Lower lobe of right lung (tissue), 2 donors: ENCODE results near the gene GAS7. TPM values are rescaled to one million over a fixed set of nuclear protein-coding genes. Genes with fewer than 3 reads are reported as not detected.
A peak's percentile ranks its signal among the peaks of the same experiment; 100 is the strongest.

Source experiments
- ATAC-seq, 2 donors: fragments of 200-7000 bp; cut with Tn5 transposase; one replicate each; pipeline ENCODE4 v1.9.1; 2020 to 2022; ENCODE audit warnings: mild to moderate bottlenecking in 2 of 2, moderate library complexity in 2 of 2
- DNase-seq: peaks from one replicate; pipeline ENCODE4 v3.0.0-alpha.2; 2020
- H3K27ac ChIP-seq: fragments of 200-600 bp; one replicate; pipeline ENCODE4 v1.8.0; 2022
- H3K27me3 ChIP-seq: fragments of 200-600 bp; one replicate; pipeline ENCODE4 v1.8.0; 2022; ENCODE audit warnings: low read depth
- H3K36me3 ChIP-seq: fragments of 200-600 bp; one replicate; pipeline ENCODE4 v1.8.0; 2022; ENCODE audit warnings: mild to moderate bottlenecking
- H3K4me1 ChIP-seq: fragments of 200-600 bp; one replicate; pipeline ENCODE4 v1.8.0; 2022
- H3K4me3 ChIP-seq: fragments of 200-600 bp; one replicate; pipeline ENCODE4 v1.8.0; 2022; ENCODE audit warnings: mild to moderate bottlenecking
- H3K9me3 ChIP-seq: fragments of 200-600 bp; one replicate; pipeline ENCODE4 v1.8.0; 2022
- CTCF ChIP-seq: fragments of 200-600 bp; IDR thresholded peaks from one replicate; pipeline ENCODE4 v1.8.0; 2022; ENCODE audit warnings: antibody characterized with exemption, mild to moderate bottlenecking
- intact Hi-C: fragments of 100-400 bp; cut with DNase I; formaldehyde crosslinking; loops from one replicate; pipeline ENCODE4 v1.11.0; 2022
- total RNA-seq: library from RNA; stranded (reverse); fragmentation: NEBNext Ultra II Directional; extraction: Animal tissue kit (Norgen Biotek cat#: 25700); gene quantifications from one replicate; pipeline ENCODE4 v1.2.1, GENCODE V29; 2021
- donor health status: DM: no; HTN: yes; CAD: no; lungs with severe emphysema.

Gene GAS7
- total RNA-seq, 1 donor from 2014 or later = 54.1 TPM

GRCh38 chr17:9912121-9913099 lies 286.0 kb downstream of the GAS7 start:
- no peak for DNase-seq
- Histone ChIP-seq H3K4me3 (no peak overlapping the region), H3K9me3 (no peaks in the 10 kb centered on the region), H3K27ac (no peak overlapping the region), H3K4me1 (no peaks in the 10 kb centered on the region), H3K36me3 (peaks cover 30% of the 10 kb centered on the region), H3K27me3 (no peaks in the 10 kb centered on the region)
- intact Hi-C loops = no loop called here
- no peak for ATAC-seq
- TF ChIP-seq CTCF = no peak

- no peak for ATAC-seq
- H3K36me3 ChIP-seq = peaks cover 17% of the 10 kb centered on the region
- no peaks in the 10 kb centered on the region for H3K4me1 ChIP-seq
- intact Hi-C loops = no loop called here
- H3K27ac ChIP-seq = no peak overlapping the region
- H3K9me3 ChIP-seq = no peaks in the 10 kb centered on the region
- no peak for DNase-seq
- H3K4me3 ChIP-seq = no peak overlapping the region
- TF ChIP-seq CTCF = no peak
- no peaks in the 10 kb centered on the region for H3K27me3 ChIP-seq
These were observed 287.3 kb downstream of the GAS7 start for GRCh38 chr17:9911089-9911488.

- intact Hi-C loops = no loop called here
- no peak overlapping the region for H3K27ac ChIP-seq
- peaks cover 5% of the 10 kb centered on the region for H3K27me3 ChIP-seq
- H3K36me3 ChIP-seq = peaks cover 3% of the 10 kb centered on the region
- H3K4me3 ChIP-seq = no peak overlapping the region
- no peaks in the 10 kb centered on the region for H3K9me3 ChIP-seq
- no peak for ATAC-seq
- H3K4me1 ChIP-seq = no peaks in the 10 kb centered on the region
- DNase-seq = no peak
- no peak for TF ChIP-seq CTCF
These were observed 289.8 kb downstream of the GAS7 start for GRCh38 chr17:9908649-9909042.

GRCh38 chr17:9907883-9908648 lies 290.3 kb downstream of the GAS7 start:
- no peaks in the 10 kb centered on the region for H3K4me1 ChIP-seq
- intact Hi-C loops = no loop called here
- H3K27ac ChIP-seq = no peak overlapping the region
- H3K4me3 ChIP-seq = no peak overlapping the region
- no peaks in the 10 kb centered on the region for H3K9me3 ChIP-seq
- peaks cover 1% of the 10 kb centered on the region for H3K36me3 ChIP-seq
- no peak for DNase-seq
- peak in 1 of 2 donors; percentile 35 for ATAC-seq
- TF ChIP-seq CTCF = no peak
- H3K27me3 ChIP-seq = peaks cover 5% of the 10 kb centered on the region

- no peaks in the 10 kb centered on the region for H3K9me3 ChIP-seq
- intact Hi-C loops = no loop called here
- no peaks in the 10 kb centered on the region for H3K4me1 ChIP-seq
- H3K36me3 ChIP-seq = no peaks in the 10 kb centered on the region
- TF ChIP-seq CTCF = no peak
- no peak for ATAC-seq
- no peak overlapping the region for H3K27ac ChIP-seq
- H3K27me3 ChIP-seq = peaks cover 5% of the 10 kb centered on the region
- no peak for DNase-seq
- no peak overlapping the region for H3K4me3 ChIP-seq
These were observed 291.3 kb downstream of the GAS7 start for GRCh38 chr17:9907131-9907530.
